ENCODE results near the gene KITLG. TPM values are rescaled to one million over a fixed set of nuclear protein-coding genes. Genes with fewer than 3 reads are reported as not detected.

KITLG gene
- total and polyA plus RNA-seq, 2 of the 8 experiments (the other 6 are each of a cell fraction or from before 2014, with no cell fraction given) = 1.3 to 7.8 TPM

GRCh38 chr12:88597365-88597764 lies 17.1 kb upstream of the KITLG start:
- Histone ChIP-seq H3K14ac (ENCODE audit: insufficient read length) (no peak overlapping the region), H4K20me1 (replicated peaks in 1 of 2; ENCODE audit: control insufficient read depth in 1 of 2, insufficient read depth in 2 of 2, low read length in 2 of 2) (no peaks in the 10 kb centered on the region), H2BK120ac (replicated peaks; ENCODE audit: low read depth, low read length) (no peak overlapping the region), H3K23me2 (ENCODE audit: low read depth, low read length) (no peaks in the 10 kb centered on the region), H2AFZ (ENCODE audit: low read length) (no peak overlapping the region), H3K9ac (replicated peaks in 1 of 4; ENCODE audit: extremely low read depth in 1 of 4, low read depth in 3 of 4, low read length in 3 of 4) (no peak overlapping the region), H3K27me3 (replicated peaks in 1 of 4; ENCODE audit: control insufficient read depth in 3 of 4, extremely low read depth in 1 of 4, insufficient read depth in 3 of 4, low read length in 3 of 4) (no peaks in the 10 kb centered on the region), H3K36me3 (ENCODE audit: control insufficient read depth in 2 of 4, insufficient read depth in 4 of 4, low read length in 3 of 4) (no peaks in the 10 kb centered on the region), H3K4me2 (ENCODE audit: insufficient read depth in 1 of 2, low read depth in 2 of 2, low read length in 2 of 2) (no peak overlapping the region), H2BK12ac (ENCODE audit: low read depth, low read length) (no peak overlapping the region), H2AK5ac (ENCODE audit: low read depth, low read length) (no peak overlapping the region), H3K79me2 (ENCODE audit: control insufficient read depth in 1 of 2, insufficient read depth in 2 of 2, low read length in 2 of 2) (no peaks in the 10 kb centered on the region), H2BK20ac (ENCODE audit: low read length) (no peak overlapping the region), H3K9me3 (ENCODE audit: insufficient read depth in 2 of 2, low read depth in 1 of 2, low read length in 1 of 2) (no peaks in the 10 kb centered on the region), H3K4me1 (replicated peaks in 1 of 4; ENCODE audit: control insufficient read depth in 3 of 4, insufficient read depth in 4 of 4, low read length in 3 of 4) (peaks cover 0 to 2% (median 0%) of the 10 kb centered on the region in 4 experiments; a peak in 1 of 7 replicates), H2BK5ac (ENCODE audit: low read depth, low read length) (no peak overlapping the region), H4K5ac (ENCODE audit: insufficient read length, low read depth, low read length) (no peak overlapping the region), H3K56ac (replicated peaks; ENCODE audit: insufficient read length, low read depth, low read length) (no peak overlapping the region), H3K4me3 (ENCODE audit: extremely low read depth in 1 of 4, insufficient read depth in 2 of 4, low read depth in 3 of 4, low read length in 4 of 4) (no peak overlapping the region), H3K23ac (ENCODE audit: insufficient read length) (no peak overlapping the region), H3K18ac (ENCODE audit: extremely low read depth, low read length) (no peak overlapping the region), H3K27ac (ENCODE audit: low read depth, low read length) (no peak overlapping the region), H3K4ac (replicated peaks; ENCODE audit: insufficient read length, low read depth, low read length) (no peak overlapping the region), H3K79me1 (ENCODE audit: low read depth, low read length) (no peaks in the 10 kb centered on the region), H2BK15ac (ENCODE audit: low read length) (no peak overlapping the region), H4K91ac (replicated peaks; ENCODE audit: insufficient read length, low read length) (no peak overlapping the region), H4K8ac (ENCODE audit: extremely low read depth, insufficient read depth, low read length) (no peak overlapping the region)
- POLR2A ChIA-PET (ENCODE audit: partially characterized antibody) = no interaction called here
- DNase-seq (ENCODE audit: low read depth in 1 of 2, low spot score in 2 of 2) = no peak
- CTCF ChIA-PET (ENCODE audit: partially characterized antibody) = interaction anchor here (1.1 to 1.2 kb wide), 2 partner anchors 10 to 397 kb away, joined by 3 to 4 read pairs; no protein-coding TSS in a partner anchor
- no peak for FAIRE-seq
- TF ChIP-seq EGR1 (IDR thresholded peaks at IDR 0.05; ENCODE audit: borderline replicate concordance, low read depth, low read length) (no peak), CHD2 (IDR thresholded peaks at IDR 0.05; ENCODE audit: low read length) (no peak), HDAC2 (IDR thresholded peaks at IDR 0.05; ENCODE audit: borderline replicate concordance in 1 of 2, low read depth in 2 of 2, low read length in 2 of 2) (no peak), ZNF274 (IDR thresholded peaks at IDR 0.05; ENCODE audit: borderline replicate concordance, extremely low read depth, low read length) (no peak), CREB1 (IDR thresholded peaks at IDR 0.05) (no peak), EZH2 (IDR thresholded peaks at IDR 0.05; ENCODE audit: low read depth, low read length, severe bottlenecking) (no peak), E2F6 (IDR thresholded peaks at IDR 0.05) (no peak), SP1 (IDR thresholded peaks at IDR 0.05; ENCODE audit: low read depth, low read length) (no peak), YY1 (IDR thresholded peaks at IDR 0.05; ENCODE audit: low read depth, low read length) (no peak), SAP30 (IDR thresholded peaks at IDR 0.05; ENCODE audit: insufficient read depth, insufficient replicate concordance, low read length) (no peak), SIRT6 (IDR thresholded peaks at IDR 0.05; ENCODE audit: low read length) (no peak), KDM1A (IDR thresholded peaks at IDR 0.05; ENCODE audit: borderline replicate concordance, low read length) (no peak), KDM5A (IDR thresholded peaks at IDR 0.05; ENCODE audit: low read length) (no peak), KDM4A (IDR thresholded peaks at IDR 0.05; ENCODE audit: low read depth, low read length, severe bottlenecking) (no peak), TAF1 (IDR thresholded peaks at IDR 0.05; ENCODE audit: low read depth, low read length) (no peak), FOSL1 (IDR thresholded peaks at IDR 0.05; ENCODE audit: insufficient read depth, low read depth, low read length) (no peak)
